ENCODE data around the gene CHST3. TPM values are rescaled to one million over a fixed set of nuclear protein-coding genes. Genes with fewer than 3 reads are reported as not detected.
A peak's percentile ranks its signal among the peaks of the same experiment; 100 is the strongest.

CHST3 gene
- total and polyA plus RNA-seq, 5 donors, result 14.9 to 37.0 (median 22.6) TPM

DNA sequence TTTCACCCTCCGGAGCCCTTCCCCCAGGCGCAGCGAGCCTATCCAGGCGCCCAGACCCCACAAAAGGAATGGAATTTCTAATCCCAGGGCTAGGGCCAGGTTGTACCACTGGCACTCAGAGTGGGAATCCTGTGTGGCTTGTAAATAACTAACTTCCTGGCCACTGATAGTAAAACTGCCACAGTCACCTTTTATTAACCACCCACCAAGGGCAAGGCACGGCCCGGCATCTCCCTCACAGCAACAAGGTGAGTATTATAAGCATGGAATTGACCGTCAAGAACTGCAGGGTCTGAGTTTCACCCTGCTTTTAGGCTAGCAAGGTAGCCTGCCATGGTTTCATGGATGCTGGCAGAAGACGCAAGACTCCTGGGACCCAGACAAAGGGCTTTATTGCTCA, 73.1 kb downstream of the CHST3 start:
- no peaks in the 10 kb centered on the region for H3K27me3 ChIP-seq (ENCODE audit: control insufficient read depth, insufficient read depth)
- no peaks in the 10 kb centered on the region for H3K9me3 ChIP-seq (ENCODE audit: control insufficient read depth, low read length)
- no peak overlapping the region for H3K4me3 ChIP-seq (ENCODE audit: low read length)
- 98% methylated on average over 8 of the region's 8 CpGs for WGBS
- H3K4me1 ChIP-seq (ENCODE audit: control insufficient read depth, insufficient read depth, low read length), result peaks cover 5% of the 10 kb centered on the region
- peak overlapping the region; percentile 12 for H3K27ac ChIP-seq (ENCODE audit: low read length)
- peak in 1 of 3 donors; percentile 20 for DNase-seq
- intact Hi-C loops (cut with DNase I), result no loop called here
- ATAC-seq, result no peak

DNA sequence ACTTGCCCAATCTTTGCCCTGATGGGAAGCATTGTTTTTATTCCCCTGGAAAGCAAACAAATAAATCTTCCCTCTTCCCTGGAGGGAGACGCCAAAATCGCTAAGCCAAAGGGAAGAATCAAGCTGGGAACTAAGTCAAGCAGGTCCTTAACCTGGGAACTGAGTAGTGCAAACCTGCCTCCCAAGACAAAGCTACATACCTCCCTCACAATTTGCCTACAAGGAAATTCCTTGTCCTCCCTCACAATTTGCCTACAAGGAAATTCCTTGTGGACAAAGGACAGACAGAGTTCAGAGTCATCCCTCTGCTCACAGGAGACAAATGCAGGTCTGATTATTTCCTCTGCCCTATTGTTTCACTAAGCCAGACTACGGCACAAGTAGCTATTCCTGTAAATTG, 73.6 kb downstream of the CHST3 start:
- Histone ChIP-seq H3K27ac (ENCODE audit: low read length) (no peak overlapping the region), H3K4me3 (ENCODE audit: low read length) (no peak overlapping the region), H3K9me3 (ENCODE audit: control insufficient read depth, low read length) (no peaks in the 10 kb centered on the region), H3K4me1 (ENCODE audit: control insufficient read depth, insufficient read depth, low read length) (peaks cover 5% of the 10 kb centered on the region), H3K27me3 (ENCODE audit: control insufficient read depth, insufficient read depth) (no peaks in the 10 kb centered on the region)
- intact Hi-C loops (cut with DNase I), result no loop called here
- ATAC-seq (no peak), DNase-seq (no peak)
- WGBS, result 80% methylated on average over 3 of the region's 3 CpGs

GRCh38 chr10:72038458-72039001, 74.3 kb downstream of the CHST3 start:
- peak overlapping the region; percentile 11 for H3K27ac ChIP-seq (ENCODE audit: low read length)
- no peak for ATAC-seq
- H3K9me3 ChIP-seq (ENCODE audit: control insufficient read depth, low read length), result no peaks in the 10 kb centered on the region
- 71% methylated on average over 13 of the region's 13 CpGs for WGBS
- no peaks in the 10 kb centered on the region for H3K27me3 ChIP-seq (ENCODE audit: control insufficient read depth, insufficient read depth)
- intact Hi-C loops (cut with DNase I), result no loop called here
- peak in 1 of 3 donors; percentile 52 for DNase-seq
- H3K4me1 ChIP-seq (ENCODE audit: control insufficient read depth, insufficient read depth, low read length), result peaks cover 5% of the 10 kb centered on the region
- no peak overlapping the region for H3K4me3 ChIP-seq (ENCODE audit: low read length)

DNA sequence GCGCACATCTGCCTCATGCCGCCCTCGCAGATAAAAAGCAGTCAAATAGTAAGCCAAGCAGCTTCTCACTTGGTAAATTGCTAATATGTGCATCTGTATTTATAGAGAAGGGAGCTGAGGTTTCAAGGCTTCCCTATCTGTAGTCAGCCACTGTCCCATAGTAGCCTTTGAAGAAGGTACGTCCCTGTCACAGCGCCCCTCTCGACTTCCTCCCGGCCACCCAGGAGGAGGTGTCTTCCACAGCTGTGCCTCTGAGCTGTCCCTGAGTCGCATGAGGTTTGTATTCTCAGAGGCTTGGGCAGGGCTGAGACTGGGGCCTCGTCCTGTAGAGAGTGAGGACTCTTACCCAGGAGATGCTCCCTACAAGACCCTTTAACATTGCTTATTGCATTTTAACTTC, 75.2 kb downstream of the CHST3 start:
- Histone ChIP-seq H3K4me3 (ENCODE audit: low read length) (no peak overlapping the region), H3K9me3 (ENCODE audit: control insufficient read depth, low read length) (no peaks in the 10 kb centered on the region), H3K4me1 (ENCODE audit: control insufficient read depth, insufficient read depth, low read length) (peaks cover 2% of the 10 kb centered on the region), H3K27ac (ENCODE audit: low read length) (no peak overlapping the region), H3K27me3 (ENCODE audit: control insufficient read depth, insufficient read depth) (no peaks in the 10 kb centered on the region)
- ATAC-seq (no peak), DNase-seq (peak in 1 of 3 donors; percentile 22)
- intact Hi-C loops (cut with DNase I), result no loop called here
- WGBS, result 76% methylated on average over 9 of the region's 9 CpGs

DNA sequence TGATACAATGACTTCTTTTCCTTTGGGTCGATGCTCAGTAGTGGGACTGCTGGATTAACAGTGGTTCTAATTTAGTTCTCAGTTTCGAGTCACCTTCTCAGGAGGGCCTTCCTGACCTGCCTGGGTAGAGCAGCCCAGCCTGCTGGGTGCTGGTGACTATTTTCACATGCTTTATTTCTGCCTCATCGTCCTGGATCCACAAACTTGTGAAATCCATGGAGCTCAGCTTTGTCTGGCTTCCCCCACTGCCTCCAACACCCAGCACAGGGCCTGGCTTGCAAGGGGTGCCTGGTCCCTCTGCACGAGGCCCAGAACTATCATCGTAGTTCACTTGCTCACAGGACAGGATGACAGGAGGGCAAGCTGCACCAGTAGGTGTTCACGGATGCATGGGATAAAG, 77.3 kb downstream of the CHST3 start:
- ATAC-seq (no peak), DNase-seq (no peak)
- H3K4me3 ChIP-seq (ENCODE audit: low read length), result no peak overlapping the region
- no peaks in the 10 kb centered on the region for H3K4me1 ChIP-seq (ENCODE audit: control insufficient read depth, insufficient read depth, low read length)
- H3K9me3 ChIP-seq (ENCODE audit: control insufficient read depth, low read length), result no peaks in the 10 kb centered on the region
- H3K27me3 ChIP-seq (ENCODE audit: control insufficient read depth, insufficient read depth), result no peaks in the 10 kb centered on the region
- intact Hi-C loops (cut with DNase I), result loop anchor here in 1 of 4 donors (5.0 kb wide), 1 partner anchor 79 kb away; the partner anchor contains the start of gene CHST3
- WGBS, result 82% methylated on average over 6 of the region's 6 CpGs
- no peak overlapping the region for H3K27ac ChIP-seq (ENCODE audit: low read length)

DNA sequence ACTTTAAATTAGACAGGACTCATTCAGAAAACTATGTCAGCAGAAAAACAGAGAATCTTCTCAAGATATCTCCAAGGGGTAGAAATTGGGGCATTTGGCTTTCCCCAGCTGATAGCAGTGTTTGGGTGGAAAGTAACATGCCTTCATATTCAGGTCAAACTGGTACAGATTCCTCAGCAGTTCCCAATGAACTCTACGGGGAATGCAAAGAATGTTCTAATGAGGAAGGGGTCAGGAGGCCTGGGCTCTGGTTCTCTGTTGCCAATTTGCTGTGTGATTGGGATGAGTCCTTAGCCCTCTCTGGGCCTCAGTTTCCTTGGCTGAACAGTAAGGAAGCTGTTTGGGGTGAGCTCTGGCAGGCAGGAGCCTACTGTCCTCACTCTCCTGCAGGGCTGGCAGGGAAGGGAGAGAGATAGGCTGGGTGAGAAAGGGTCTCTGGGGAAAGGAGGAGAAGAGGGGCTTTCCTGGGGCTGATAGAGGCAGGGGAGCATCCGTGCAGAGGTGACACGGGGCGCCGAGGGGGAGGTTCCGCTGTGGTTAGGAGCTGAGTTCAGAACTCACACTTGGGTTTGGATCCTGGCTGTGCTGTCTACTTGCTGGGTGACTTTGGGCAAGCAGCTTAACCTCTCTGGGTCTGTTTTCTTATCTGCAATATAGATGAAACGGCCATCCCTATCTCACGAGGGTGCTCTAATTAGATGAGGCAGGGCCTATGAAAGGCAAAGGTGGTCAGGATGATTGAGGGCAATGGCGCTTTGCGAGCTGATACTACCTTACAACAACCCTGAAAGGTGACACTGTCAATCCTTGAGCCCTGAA, 79.0 kb downstream of the CHST3 start:
- H3K27ac ChIP-seq (ENCODE audit: low read length), result no peak overlapping the region

GRCh38 chr10:72044417-72045041, 80.3 kb downstream of the CHST3 start:
- Histone ChIP-seq H3K9me3 (ENCODE audit: control insufficient read depth, low read length) (no peaks in the 10 kb centered on the region), H3K27ac (ENCODE audit: low read length) (no peak overlapping the region), H3K27me3 (ENCODE audit: control insufficient read depth, insufficient read depth) (no peaks in the 10 kb centered on the region), H3K4me1 (ENCODE audit: control insufficient read depth, insufficient read depth, low read length) (no peaks in the 10 kb centered on the region), H3K4me3 (ENCODE audit: low read length) (no peak overlapping the region)
- WGBS, result 57% methylated on average over 17 of the region's 17 CpGs
- ATAC-seq (peak; percentile 75 to 82), DNase-seq (peak in 2 of 3 donors; percentile 72 to 80)
- intact Hi-C loops (cut with DNase I), result loop anchor here (5.0 kb wide), 5 partner anchors 82 to 293 kb away; partner anchors contain the start of gene CHST3 (in 1 of the 4)

More for the DNA sequence above, 79.0 kb downstream of the CHST3 start:
- intact Hi-C loops (cut with DNase I), result loop anchor here in 2 of 4 donors (2.0 to 5.0 kb wide), 2 partner anchors 81 to 84 kb away; partner anchors contain the start of gene CHST3 (in 1 of the 2)
- ATAC-seq, result no peak
- no peaks in the 10 kb centered on the region for H3K4me1 ChIP-seq (ENCODE audit: control insufficient read depth, insufficient read depth, low read length)
- H3K27me3 ChIP-seq (ENCODE audit: control insufficient read depth, insufficient read depth), result no peaks in the 10 kb centered on the region
- 89% methylated on average over 10 of the region's 10 CpGs for WGBS
- DNase-seq, result no peak
- no peak overlapping the region for H3K4me3 ChIP-seq (ENCODE audit: low read length)
- H3K9me3 ChIP-seq (ENCODE audit: control insufficient read depth, low read length), result no peaks in the 10 kb centered on the region

GRCh38 chr10:72045586-72045985, 81.4 kb downstream of the CHST3 start:
- no peak overlapping the region for H3K27ac ChIP-seq (ENCODE audit: low read length)
- WGBS, result 95% methylated on average over 2 of the region's 2 CpGs
- no peak for ATAC-seq
- DNase-seq, result no peak
- no peak overlapping the region for H3K4me3 ChIP-seq (ENCODE audit: low read length)
- H3K9me3 ChIP-seq (ENCODE audit: control insufficient read depth, low read length), result no peaks in the 10 kb centered on the region
- intact Hi-C loops (cut with DNase I), result loop anchor here (5.0 kb wide), 4 partner anchors 88 to 292 kb away; no protein-coding TSS in a partner anchor
- no peaks in the 10 kb centered on the region for H3K4me1 ChIP-seq (ENCODE audit: control insufficient read depth, insufficient read depth, low read length)
- H3K27me3 ChIP-seq (ENCODE audit: control insufficient read depth, insufficient read depth), result no peaks in the 10 kb centered on the region

DNA sequence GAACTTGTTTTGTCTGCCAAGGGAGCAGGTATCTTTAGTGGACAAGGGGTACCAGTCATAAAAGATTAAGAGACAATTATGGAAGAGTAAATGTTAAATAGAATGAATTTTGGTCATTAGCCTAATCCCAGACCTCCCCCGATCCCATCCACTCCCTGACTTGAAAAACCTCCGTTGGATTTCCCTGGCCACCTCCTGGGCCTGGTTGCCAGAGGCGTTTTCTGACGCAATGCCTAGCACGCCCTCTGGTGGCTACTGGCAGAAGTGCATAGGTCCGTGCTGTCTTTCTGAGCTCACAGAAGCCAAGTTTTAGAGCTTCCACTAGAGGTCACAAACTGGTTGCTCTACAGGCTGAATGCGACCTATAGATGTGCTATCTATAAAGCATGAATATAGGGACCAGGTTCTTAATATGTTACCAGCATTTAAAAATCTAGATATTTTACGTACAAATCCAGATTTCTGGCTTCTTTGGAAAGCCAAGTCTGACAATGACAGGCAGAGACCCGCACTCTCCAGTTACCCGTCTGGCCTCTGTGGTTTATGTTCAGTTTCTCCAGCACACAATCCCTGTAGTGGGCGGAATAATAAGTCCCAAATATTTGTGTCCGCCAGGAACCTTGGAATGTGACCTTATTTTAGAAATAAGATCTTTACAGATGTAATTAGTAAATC, 84.4 kb downstream of the CHST3 start:
- no peak overlapping the region for H3K27ac ChIP-seq (ENCODE audit: low read length)
- ATAC-seq, result peak; percentile 81 to 84
- 29% methylated on average over 12 of the region's 12 CpGs for WGBS

DNA sequence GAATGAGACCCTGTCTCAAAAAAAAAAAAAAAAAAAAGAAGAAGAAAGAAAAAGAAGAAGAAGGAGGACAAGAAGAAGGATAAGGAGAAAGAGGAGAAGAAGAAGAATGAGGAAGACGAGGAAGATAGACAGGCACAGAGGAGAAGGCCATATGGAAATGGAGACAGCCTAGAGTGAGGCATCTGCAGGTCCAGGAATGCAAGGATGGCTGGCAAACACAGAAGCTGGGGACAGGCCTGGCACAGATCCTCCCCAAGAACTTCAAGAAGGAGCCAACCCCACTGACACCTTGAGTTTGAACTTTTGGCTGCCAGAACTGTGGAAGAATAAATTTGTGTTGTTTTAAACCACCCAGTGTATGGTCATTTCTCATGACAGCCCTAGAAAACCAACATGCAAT, 85.3 kb downstream of the CHST3 start:
- no peaks in the 10 kb centered on the region for H3K27me3 ChIP-seq (ENCODE audit: control insufficient read depth, insufficient read depth)
- H3K9me3 ChIP-seq (ENCODE audit: control insufficient read depth, low read length), result no peaks in the 10 kb centered on the region
- no peak for ATAC-seq
- DNase-seq, result peak in 1 of 3 donors; percentile 22
- H3K27ac ChIP-seq (ENCODE audit: low read length), result no peak overlapping the region
- H3K4me3 ChIP-seq (ENCODE audit: low read length), result no peak overlapping the region
- WGBS, result 79% methylated on average over 1 of the region's 1 CpG
- intact Hi-C loops (cut with DNase I), result loop anchor here (2.0 to 5.0 kb wide), 5 partner anchors 92 to 288 kb away; no protein-coding TSS in a partner anchor
- H3K4me1 ChIP-seq (ENCODE audit: control insufficient read depth, insufficient read depth, low read length), result no peaks in the 10 kb centered on the region

More for the DNA sequence above, 84.4 kb downstream of the CHST3 start:
- no peaks in the 10 kb centered on the region for H3K9me3 ChIP-seq (ENCODE audit: control insufficient read depth, low read length)
- intact Hi-C loops (cut with DNase I), result loop anchor here (2.0 to 5.0 kb wide), 5 partner anchors 91 to 289 kb away; no protein-coding TSS in a partner anchor
- DNase-seq, result peak; percentile 89 to 96 (median 96)
- H3K4me3 ChIP-seq (ENCODE audit: low read length), result no peak overlapping the region
- no peaks in the 10 kb centered on the region for H3K27me3 ChIP-seq (ENCODE audit: control insufficient read depth, insufficient read depth)
- H3K4me1 ChIP-seq (ENCODE audit: control insufficient read depth, insufficient read depth, low read length), result no peaks in the 10 kb centered on the region

Measured in right cardiac atrium (tissue), 5 donors.